Testis (tissue), 3 donors: ENCODE data around the gene PLEKHA4. TPM values are rescaled to one million over a fixed set of nuclear protein-coding genes. Genes with fewer than 3 reads are reported as not detected.

Experiments used
- DNase-seq: peaks from one replicate; pipeline ENCODE4 v3.0.0-alpha.2; 2019
- H3K27ac ChIP-seq, 2 donors: fragments of 200-600 bp; sonication (generic); one replicate each; pipeline ENCODE4 v1.5.1; 2019
- H3K27me3 ChIP-seq: fragments of 200-600 bp; sonication (generic); one replicate; pipeline ENCODE4 v1.5.1; 2019
- H3K36me3 ChIP-seq: fragments of 200-600 bp; sonication (generic); one replicate; pipeline ENCODE4 v1.5.1; 2017; ENCODE audit warnings: low read depth; ENCODE audit errors: missing control alignments
- H3K4me1 ChIP-seq: fragments of 200-600 bp; sonication (generic); one replicate; pipeline ENCODE4 v1.5.1; 2019
- H3K4me3 ChIP-seq, 2 donors: fragments of 200-600 bp; sonication (generic); one replicate each; pipeline ENCODE4 v1.5.1; 2017 to 2019
- H3K9me3 ChIP-seq: fragments of 200-600 bp; sonication (generic); one replicate; pipeline ENCODE4 v1.5.1; 2017
- POLR2A ChIP-seq: fragments of 450-650 bp; IDR thresholded peaks from one replicate; pipeline ENCODE4 v1.6.1; 2017; ENCODE audit warnings: antibody characterized with exemption, mild to moderate bottlenecking, moderate library complexity
- WGBS, 2 donors: methylation state at CpG; one replicate each; pipeline ENCODE4 v1.1.5; 2018; 5-methylcytosine and 5-hydroxymethylcytosine counted together
- intact Hi-C: fragments of 100-400 bp; cut with DNase I; formaldehyde crosslinking; loops from one replicate; pipeline ENCODE4 v1.15.1; 2023; ENCODE audit warnings: low total_unique reads
- polyA plus RNA-seq: library from polyadenylated mRNA; stranded (reverse); fragments of 350-450 nt; fragmentation: Illumina TruSeq; extraction: RNeasy Lipid Tissue Mini Kit (QIAGEN cat#74804); gene quantifications from one replicate; pipeline ENCODE4 v1.2.3, GENCODE V29; 2014; ENCODE audit warnings: low read depth, low replicate concordance; ENCODE audit not compliant: insufficient read depth
- total RNA-seq, 2 donors: library from RNA; depleted of rRNA; stranded (reverse); fragments of >200 nt; gene quantifications; one replicate each; pipeline ENCODE4 v1.2.3, GENCODE V29; 2016
- TF ChIP-seq, protein P1 (sequence below), 3 experiments: fragments of 450-650 bp in 2 of 3; fragments of 200-600 bp in 1 of 3; sonication (generic) in 1 of 3; IDR thresholded peaks; one replicate each; pipeline ENCODE4 v1.5.1; 2016 to 2019; ENCODE audit warnings: antibody characterized with exemption in 3 of 3, mild to moderate bottlenecking in 2 of 3, moderate library complexity in 1 of 3

The PLEKHA4 gene
- total and polyA plus RNA-seq, 3 donors from 2014 or later = 12.8 to 22.3 (median 19.9) TPM

DNA sequence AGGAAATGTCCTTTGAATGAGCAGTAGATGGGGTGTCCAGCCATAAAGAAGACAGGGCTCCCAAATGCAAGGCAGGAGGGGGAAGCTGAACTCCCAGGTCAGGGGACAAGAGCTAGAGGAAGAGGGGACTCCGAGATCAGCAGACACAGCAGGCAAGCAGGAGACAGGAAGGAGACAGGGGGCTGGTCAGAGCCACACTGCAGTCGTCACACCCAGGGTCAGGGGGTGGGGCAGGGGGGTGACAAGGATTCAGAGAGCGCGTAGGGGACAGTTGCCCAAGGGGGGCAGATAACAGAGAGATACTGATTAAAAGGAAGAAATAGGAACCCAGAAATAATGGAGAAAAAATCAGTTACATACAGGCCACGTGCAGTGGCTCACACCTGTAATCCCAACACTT lies 35.4 kb downstream of the PLEKHA4 start:
- no peak overlapping the region for H3K4me3 ChIP-seq
- intact Hi-C loops = no loop called here
- H3K27me3 ChIP-seq = no peaks in the 10 kb centered on the region
- no peak for TF ChIP-seq POLR2A
- TF ChIP-seq, protein P1, sequence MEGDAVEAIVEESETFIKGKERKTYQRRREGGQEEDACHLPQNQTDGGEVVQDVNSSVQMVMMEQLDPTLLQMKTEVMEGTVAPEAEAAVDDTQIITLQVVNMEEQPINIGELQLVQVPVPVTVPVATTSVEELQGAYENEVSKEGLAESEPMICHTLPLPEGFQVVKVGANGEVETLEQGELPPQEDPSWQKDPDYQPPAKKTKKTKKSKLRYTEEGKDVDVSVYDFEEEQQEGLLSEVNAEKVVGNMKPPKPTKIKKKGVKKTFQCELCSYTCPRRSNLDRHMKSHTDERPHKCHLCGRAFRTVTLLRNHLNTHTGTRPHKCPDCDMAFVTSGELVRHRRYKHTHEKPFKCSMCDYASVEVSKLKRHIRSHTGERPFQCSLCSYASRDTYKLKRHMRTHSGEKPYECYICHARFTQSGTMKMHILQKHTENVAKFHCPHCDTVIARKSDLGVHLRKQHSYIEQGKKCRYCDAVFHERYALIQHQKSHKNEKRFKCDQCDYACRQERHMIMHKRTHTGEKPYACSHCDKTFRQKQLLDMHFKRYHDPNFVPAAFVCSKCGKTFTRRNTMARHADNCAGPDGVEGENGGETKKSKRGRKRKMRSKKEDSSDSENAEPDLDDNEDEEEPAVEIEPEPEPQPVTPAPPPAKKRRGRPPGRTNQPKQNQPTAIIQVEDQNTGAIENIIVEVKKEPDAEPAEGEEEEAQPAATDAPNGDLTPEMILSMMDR (IDR thresholded peaks at IDR 0.05) = no peak
- H3K4me1 ChIP-seq = peaks cover 5% of the 10 kb centered on the region
- H3K27ac ChIP-seq = no peak overlapping the region
- DNase-seq = no peak
- WGBS, 2 donors = 76 to 89% methylated on average over 5 of the region's 5 CpGs
- no peaks in the 10 kb centered on the region for H3K36me3 ChIP-seq
- H3K9me3 ChIP-seq = no peaks in the 10 kb centered on the region

DNA sequence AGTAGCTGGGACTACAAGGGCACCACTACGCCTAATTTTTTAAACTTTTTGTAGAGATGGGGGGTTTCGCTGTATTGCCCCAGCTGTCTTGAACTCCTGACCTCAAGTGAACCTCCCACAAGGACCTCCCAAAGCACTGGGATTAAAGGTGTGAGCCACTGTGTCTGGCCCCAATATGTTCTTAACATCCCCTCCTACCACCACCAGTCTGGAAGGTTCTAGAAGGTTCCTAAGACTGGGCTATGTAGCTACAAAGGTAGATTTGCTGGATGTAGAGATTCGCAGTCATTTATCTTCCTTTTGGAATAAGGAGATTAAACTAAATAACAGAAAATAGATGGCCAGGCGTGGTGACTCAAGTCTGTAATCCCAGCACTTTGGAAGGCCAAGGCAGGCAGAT lies 37.5 kb downstream of the PLEKHA4 start:
- H3K36me3 ChIP-seq = no peaks in the 10 kb centered on the region
- DNase-seq = no peak
- intact Hi-C loops = no loop called here

DNA sequence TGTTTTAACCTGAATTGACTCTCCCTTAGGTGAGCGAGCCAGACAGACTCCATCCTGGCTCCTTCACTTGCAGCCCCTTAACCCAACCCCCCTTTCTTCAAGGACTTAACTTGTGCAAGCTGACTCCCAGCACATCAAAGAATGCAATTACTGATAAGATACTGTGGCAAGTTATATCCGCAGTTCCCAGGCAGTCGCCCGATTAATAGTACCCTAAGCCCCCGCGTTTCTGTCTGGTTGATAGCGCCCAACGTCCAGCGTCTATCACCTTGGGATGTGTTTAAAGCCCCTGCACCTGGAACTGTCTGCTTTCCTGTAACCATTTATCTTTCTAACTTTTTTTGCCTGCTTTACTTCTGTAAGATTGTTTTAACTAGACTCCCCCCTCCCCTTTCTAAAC lies 38.3 kb downstream of the PLEKHA4 start:
- Histone ChIP-seq H3K9me3 (no peaks in the 10 kb centered on the region), H3K4me1 (no peaks in the 10 kb centered on the region), H3K27me3 (no peaks in the 10 kb centered on the region), H3K4me3 (no peak overlapping the region), H3K27ac (no peak overlapping the region), H3K36me3 (no peaks in the 10 kb centered on the region)
- DNase-seq = no peak
- TF ChIP-seq, protein P1 (IDR thresholded peaks at IDR 0.05) = no peak
- no peak for TF ChIP-seq POLR2A
- WGBS, 2 donors = 54 to 63% methylated on average over 9 of the region's 9 CpGs
- intact Hi-C loops = no loop called here

More for the DNA sequence above, 37.5 kb downstream of the PLEKHA4 start:
- H3K27me3 ChIP-seq = no peaks in the 10 kb centered on the region
- no peak overlapping the region for H3K27ac ChIP-seq
- H3K9me3 ChIP-seq = no peaks in the 10 kb centered on the region
- 90 to 94% methylated on average over 4 of the region's 4 CpGs for WGBS, 2 donors
- peaks cover 5% of the 10 kb centered on the region for H3K4me1 ChIP-seq
- TF ChIP-seq, protein P1 (IDR thresholded peaks at IDR 0.05) = no peak
- no peak for TF ChIP-seq POLR2A
- H3K4me3 ChIP-seq = no peak overlapping the region

DNA sequence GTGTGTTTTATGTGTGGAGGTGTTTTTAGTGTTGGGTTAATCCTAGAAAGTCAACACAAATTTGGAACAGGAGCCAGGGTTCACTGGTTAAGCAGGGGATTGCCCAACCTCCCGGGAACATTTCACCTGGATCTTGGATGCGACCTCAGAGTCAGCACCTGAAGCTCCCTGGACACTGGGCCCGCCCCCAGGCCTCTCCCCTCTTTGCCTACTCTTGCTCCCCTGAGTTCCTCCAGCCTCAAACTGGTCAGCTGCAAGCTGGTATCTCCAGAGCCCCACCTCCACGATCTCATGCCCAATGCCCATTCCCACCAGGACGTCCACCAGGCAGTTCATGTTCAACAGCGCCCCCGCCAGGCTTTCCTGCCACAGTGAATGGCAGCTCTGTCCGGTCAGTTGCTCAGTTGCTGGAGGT lies 41.8 kb downstream of the PLEKHA4 start:
- no peak overlapping the region for H3K27ac ChIP-seq
- intact Hi-C loops = no loop called here
- 81 to 89% methylated on average over 8 of the region's 8 CpGs for WGBS, 2 donors

DNA sequence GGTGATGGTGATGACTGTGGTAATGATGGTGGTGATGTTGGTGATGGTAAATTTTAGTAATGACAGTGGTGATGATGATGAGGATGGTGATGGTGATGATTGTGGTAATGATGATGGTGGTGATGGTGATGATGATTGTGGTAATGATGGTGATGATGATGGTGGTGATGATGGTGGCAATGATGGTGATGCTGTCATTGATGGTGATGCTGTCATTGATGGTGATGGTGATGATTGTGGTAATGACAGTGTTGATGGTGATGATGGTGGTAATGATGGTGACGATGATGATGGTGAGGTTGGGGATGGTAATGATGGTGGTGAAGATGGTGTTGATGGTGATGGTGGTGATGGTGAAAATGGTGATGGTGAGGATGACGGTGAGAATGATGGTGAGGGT lies 45.9 kb downstream of the PLEKHA4 start:
- no peaks in the 10 kb centered on the region for H3K36me3 ChIP-seq
- 95 to 96% methylated on average over 2 of the region's 2 CpGs for WGBS, 2 donors
- TF ChIP-seq, protein P1 (IDR thresholded peaks at IDR 0.05) = no peak
- no peak for TF ChIP-seq POLR2A
- DNase-seq = no peak
- H3K4me1 ChIP-seq = peaks cover 7% of the 10 kb centered on the region
- no peak overlapping the region for H3K4me3 ChIP-seq
- intact Hi-C loops = no loop called here
- no peak overlapping the region for H3K27ac ChIP-seq
- H3K9me3 ChIP-seq = no peaks in the 10 kb centered on the region
- H3K27me3 ChIP-seq = no peaks in the 10 kb centered on the region

More for the DNA sequence above, 41.8 kb downstream of the PLEKHA4 start:
- no peak for DNase-seq
- H3K4me1 ChIP-seq = no peaks in the 10 kb centered on the region
- no peaks in the 10 kb centered on the region for H3K36me3 ChIP-seq
- H3K4me3 ChIP-seq = no peak overlapping the region
- TF ChIP-seq, protein P1 (IDR thresholded peaks at IDR 0.05) = no peak
- TF ChIP-seq POLR2A = no peak
- H3K27me3 ChIP-seq = no peaks in the 10 kb centered on the region
- H3K9me3 ChIP-seq = no peaks in the 10 kb centered on the region
